ENCODE data around the gene STAB2. TPM values are rescaled to one million over a fixed set of nuclear protein-coding genes. Genes with fewer than 3 reads are reported as not detected.

The STAB2 gene
- total RNA-seq = 7.8 TPM

DNA sequence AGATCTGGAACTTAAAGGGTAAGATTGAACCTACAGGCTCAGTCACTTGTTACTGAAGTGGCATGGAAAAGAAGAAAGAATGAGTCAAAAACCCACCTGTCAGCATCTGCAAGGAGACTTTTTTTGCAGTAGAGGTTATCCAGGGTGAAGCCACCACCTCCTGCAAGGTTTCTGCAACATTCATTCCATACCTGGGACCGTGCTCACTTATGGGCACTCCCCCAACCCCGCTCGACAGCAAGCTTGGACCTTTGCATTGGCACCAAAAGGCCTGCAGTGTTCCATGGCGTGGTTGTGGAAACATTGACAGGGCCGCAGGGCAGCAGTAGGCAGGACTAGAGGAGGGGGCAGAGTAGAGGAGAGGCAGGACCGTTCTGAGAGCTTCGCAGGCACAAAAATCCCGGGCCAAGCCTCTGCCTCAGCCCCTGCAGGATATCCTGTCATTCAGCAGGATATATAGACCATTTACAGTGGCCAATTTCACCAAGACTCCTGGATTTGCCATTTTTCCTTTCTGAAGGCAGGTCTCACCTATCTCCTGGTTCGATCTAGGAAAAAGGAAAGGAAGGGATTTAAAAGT, at the start of gene STAB2:
Gene STAB2 (plus strand): TSS at position 483 of the 580 bp plus-strand sequence. CDS start 204 bp downstream, outside the sequence.
- Histone ChIP-seq H3K36me3 (ENCODE audit: control insufficient read depth in 3 of 3, insufficient read depth in 3 of 3, low read length in 3 of 3) (no peaks in the 10 kb centered on the region), H3K4me3 (ENCODE audit: low read length in 3 of 3) (no peak within 1 kb of the TSS), H3K27ac (ENCODE audit: low read depth, low read length) (no peak within 1 kb of the TSS)

DNA sequence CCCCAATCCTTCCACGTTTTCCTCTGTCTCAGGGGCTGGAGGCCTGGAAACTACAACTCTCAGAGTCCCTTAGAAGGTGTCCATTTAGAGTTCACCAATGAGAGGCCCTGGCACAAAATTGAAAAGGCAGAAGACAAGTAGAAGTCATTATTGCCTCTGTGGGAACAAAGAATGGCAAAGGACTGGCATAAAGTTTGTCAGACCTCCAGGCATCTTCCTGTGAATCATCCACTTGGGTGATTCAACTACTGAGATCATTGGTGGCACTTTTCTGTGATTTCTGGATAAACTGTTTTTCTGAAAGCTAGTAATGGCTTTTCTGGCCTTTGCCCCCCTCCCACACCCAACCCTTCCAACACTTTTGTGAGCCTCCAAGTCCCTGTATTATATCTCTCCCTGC, 48.7 kb upstream of the STAB2 start:
- no peaks in the 10 kb centered on the region for H3K9me3 ChIP-seq (ENCODE audit: control insufficient read depth in 3 of 3, low read length in 3 of 3)
- no peak overlapping the region for H3K9ac ChIP-seq (ENCODE audit: low read depth in 1 of 3, low read length in 3 of 3)
- H3K4me1 ChIP-seq (ENCODE audit: control insufficient read depth in 3 of 3, insufficient read depth in 3 of 3, low read length in 3 of 3) = no peaks in the 10 kb centered on the region
- no peak overlapping the region for H3K4me3 ChIP-seq (ENCODE audit: low read length in 3 of 3)
- no peaks in the 10 kb centered on the region for H3K36me3 ChIP-seq (ENCODE audit: control insufficient read depth in 3 of 3, insufficient read depth in 3 of 3, low read length in 3 of 3)
- no peak overlapping the region for H3K27ac ChIP-seq (ENCODE audit: low read depth, low read length)
- H3K27me3 ChIP-seq (ENCODE audit: control insufficient read depth in 3 of 3, insufficient read depth in 3 of 3, low read length in 3 of 3) = peaks cover 0 to 3% (median 0%) of the 10 kb centered on the region in 3 donors

More for the DNA sequence above, at the start of gene STAB2:
- Histone ChIP-seq H3K27me3 (ENCODE audit: control insufficient read depth in 3 of 3, insufficient read depth in 3 of 3, low read length in 3 of 3) (no peaks in the 10 kb centered on the region), H3K4me1 (ENCODE audit: control insufficient read depth in 3 of 3, insufficient read depth in 3 of 3, low read length in 3 of 3) (no peaks in the 10 kb centered on the region), H3K9me3 (ENCODE audit: control insufficient read depth in 3 of 3, low read length in 3 of 3) (no peaks in the 10 kb centered on the region), H3K9ac (ENCODE audit: low read depth in 1 of 3, low read length in 3 of 3) (no peak within 1 kb of the TSS)

GRCh38 chr12:103540319-103540718, 46.8 kb upstream of the STAB2 start:
- Histone ChIP-seq H3K9ac (ENCODE audit: low read depth in 1 of 3, low read length in 3 of 3) (no peak overlapping the region), H3K4me3 (ENCODE audit: low read length in 3 of 3) (no peak overlapping the region), H3K27ac (ENCODE audit: low read depth, low read length) (no peak overlapping the region), H3K27me3 (ENCODE audit: control insufficient read depth in 3 of 3, insufficient read depth in 3 of 3, low read length in 3 of 3) (no peaks in the 10 kb centered on the region), H3K36me3 (ENCODE audit: control insufficient read depth in 3 of 3, insufficient read depth in 3 of 3, low read length in 3 of 3) (no peaks in the 10 kb centered on the region), H3K4me1 (ENCODE audit: control insufficient read depth in 3 of 3, insufficient read depth in 3 of 3, low read length in 3 of 3) (no peaks in the 10 kb centered on the region), H3K9me3 (ENCODE audit: control insufficient read depth in 3 of 3, low read length in 3 of 3) (no peaks in the 10 kb centered on the region)

- Histone ChIP-seq H3K4me1 (ENCODE audit: control insufficient read depth in 3 of 3, insufficient read depth in 3 of 3, low read length in 3 of 3) (no peaks in the 10 kb centered on the region), H3K27me3 (ENCODE audit: control insufficient read depth in 3 of 3, insufficient read depth in 3 of 3, low read length in 3 of 3) (no peaks in the 10 kb centered on the region), H3K36me3 (ENCODE audit: control insufficient read depth in 3 of 3, insufficient read depth in 3 of 3, low read length in 3 of 3) (no peaks in the 10 kb centered on the region), H3K27ac (ENCODE audit: low read depth, low read length) (no peak overlapping the region), H3K9me3 (ENCODE audit: control insufficient read depth in 3 of 3, low read length in 3 of 3) (no peaks in the 10 kb centered on the region), H3K9ac (ENCODE audit: low read depth in 1 of 3, low read length in 3 of 3) (no peak overlapping the region), H3K4me3 (ENCODE audit: low read length in 3 of 3) (no peak overlapping the region)
These were observed 45.0 kb upstream of the STAB2 start for GRCh38 chr12:103542078-103542477.

GRCh38 chr12:103546959-103547358, 40.1 kb upstream of the STAB2 start:
- H3K9ac ChIP-seq (ENCODE audit: low read depth in 1 of 3, low read length in 3 of 3) = no peak overlapping the region

GRCh38 chr12:103547376-103547775, 39.7 kb upstream of the STAB2 start:
- Histone ChIP-seq H3K27ac (ENCODE audit: low read depth, low read length) (no peak overlapping the region), H3K4me1 (ENCODE audit: control insufficient read depth in 3 of 3, insufficient read depth in 3 of 3, low read length in 3 of 3) (no peaks in the 10 kb centered on the region), H3K4me3 (ENCODE audit: low read length in 3 of 3) (no peak overlapping the region), H3K9ac (ENCODE audit: low read depth in 1 of 3, low read length in 3 of 3) (no peak overlapping the region), H3K27me3 (ENCODE audit: control insufficient read depth in 3 of 3, insufficient read depth in 3 of 3, low read length in 3 of 3) (peaks cover 0 to 2% (median 0%) of the 10 kb centered on the region in 3 donors), H3K9me3 (ENCODE audit: control insufficient read depth in 3 of 3, low read length in 3 of 3) (no peaks in the 10 kb centered on the region), H3K36me3 (ENCODE audit: control insufficient read depth in 3 of 3, insufficient read depth in 3 of 3, low read length in 3 of 3) (no peaks in the 10 kb centered on the region)

More at GRCh38 chr12:103546959-103547358, 40.1 kb upstream of the STAB2 start:
- no peaks in the 10 kb centered on the region for H3K4me1 ChIP-seq (ENCODE audit: control insufficient read depth in 3 of 3, insufficient read depth in 3 of 3, low read length in 3 of 3)
- H3K36me3 ChIP-seq (ENCODE audit: control insufficient read depth in 3 of 3, insufficient read depth in 3 of 3, low read length in 3 of 3) = no peaks in the 10 kb centered on the region
- H3K4me3 ChIP-seq (ENCODE audit: low read length in 3 of 3) = no peak overlapping the region
- H3K9me3 ChIP-seq (ENCODE audit: control insufficient read depth in 3 of 3, low read length in 3 of 3) = no peaks in the 10 kb centered on the region
- peaks cover 0 to 2% (median 0%) of the 10 kb centered on the region in 3 donors for H3K27me3 ChIP-seq (ENCODE audit: control insufficient read depth in 3 of 3, insufficient read depth in 3 of 3, low read length in 3 of 3)
- no peak overlapping the region for H3K27ac ChIP-seq (ENCODE audit: low read depth, low read length)

- H3K27me3 ChIP-seq (ENCODE audit: control insufficient read depth in 3 of 3, insufficient read depth in 3 of 3, low read length in 3 of 3) = peaks cover 0 to 2% (median 0%) of the 10 kb centered on the region in 3 donors
- H3K4me1 ChIP-seq (ENCODE audit: control insufficient read depth in 3 of 3, insufficient read depth in 3 of 3, low read length in 3 of 3) = no peaks in the 10 kb centered on the region
- no peak overlapping the region for H3K9ac ChIP-seq (ENCODE audit: low read depth in 1 of 3, low read length in 3 of 3)
- H3K4me3 ChIP-seq (ENCODE audit: low read length in 3 of 3) = no peak overlapping the region
- no peak overlapping the region for H3K27ac ChIP-seq (ENCODE audit: low read depth, low read length)
- H3K9me3 ChIP-seq (ENCODE audit: control insufficient read depth in 3 of 3, low read length in 3 of 3) = no peaks in the 10 kb centered on the region
- H3K36me3 ChIP-seq (ENCODE audit: control insufficient read depth in 3 of 3, insufficient read depth in 3 of 3, low read length in 3 of 3) = no peaks in the 10 kb centered on the region
These were observed 39.1 kb upstream of the STAB2 start for GRCh38 chr12:103547929-103548328.

DNA sequence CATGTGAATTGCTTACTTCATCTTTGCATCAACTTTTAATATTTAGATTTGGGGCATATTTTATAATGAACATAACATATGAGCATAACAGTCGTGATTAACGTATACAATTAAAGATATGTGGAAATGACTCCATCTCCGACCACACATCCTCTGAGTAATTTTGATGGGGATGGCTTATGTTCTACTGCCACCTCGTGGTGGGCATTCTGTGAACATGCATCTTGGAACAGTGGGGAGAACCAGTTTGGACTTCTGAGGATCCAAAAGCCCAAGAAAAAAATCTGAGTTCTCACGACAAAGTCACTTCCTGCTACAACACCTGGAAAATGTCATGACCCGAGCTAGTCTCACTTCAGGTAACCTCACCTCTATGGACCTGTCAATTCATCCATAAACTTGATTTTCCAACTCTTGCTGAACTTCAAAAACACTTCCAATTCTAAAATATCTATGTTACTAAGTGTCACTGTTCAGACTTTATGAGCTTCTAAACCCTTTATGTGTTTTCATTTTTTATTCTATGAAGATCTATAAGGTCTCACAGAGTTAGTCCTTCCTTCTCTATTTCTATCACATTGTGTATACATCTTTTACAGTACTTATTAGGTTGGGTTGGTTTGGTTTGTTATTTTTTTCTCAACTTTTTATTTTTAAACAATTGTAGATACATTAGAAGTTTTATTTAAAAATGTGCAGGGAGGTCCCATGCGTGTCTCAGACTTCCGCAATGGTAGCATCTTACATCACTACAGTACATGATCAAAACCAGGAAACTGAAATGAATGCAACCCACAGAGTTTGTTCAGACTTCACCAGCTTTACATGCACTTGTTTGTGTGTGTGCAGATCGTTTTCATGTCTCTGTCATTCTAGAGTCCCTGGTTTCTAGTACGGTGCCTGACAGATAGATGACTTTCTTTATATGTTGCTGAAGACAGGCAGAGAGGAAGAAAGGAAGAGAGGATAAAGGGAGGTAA, 38.2 kb upstream of the STAB2 start:
- Histone ChIP-seq H3K27me3 (ENCODE audit: control insufficient read depth in 3 of 3, insufficient read depth in 3 of 3, low read length in 3 of 3) (peaks cover 0 to 2% (median 0%) of the 10 kb centered on the region in 3 donors), H3K9ac (ENCODE audit: low read depth in 1 of 3, low read length in 3 of 3) (no peak overlapping the region), H3K4me3 (ENCODE audit: low read length in 3 of 3) (no peak overlapping the region), H3K27ac (ENCODE audit: low read depth, low read length) (no peak overlapping the region), H3K36me3 (ENCODE audit: control insufficient read depth in 3 of 3, insufficient read depth in 3 of 3, low read length in 3 of 3) (no peaks in the 10 kb centered on the region), H3K4me1 (ENCODE audit: control insufficient read depth in 3 of 3, insufficient read depth in 3 of 3, low read length in 3 of 3) (no peaks in the 10 kb centered on the region), H3K9me3 (ENCODE audit: control insufficient read depth in 3 of 3, low read length in 3 of 3) (no peaks in the 10 kb centered on the region)

- Histone ChIP-seq H3K27me3 (ENCODE audit: control insufficient read depth in 3 of 3, insufficient read depth in 3 of 3, low read length in 3 of 3) (no peaks in the 10 kb centered on the region), H3K4me1 (ENCODE audit: control insufficient read depth in 3 of 3, insufficient read depth in 3 of 3, low read length in 3 of 3) (no peaks in the 10 kb centered on the region), H3K4me3 (ENCODE audit: low read length in 3 of 3) (no peak overlapping the region), H3K9me3 (ENCODE audit: control insufficient read depth in 3 of 3, low read length in 3 of 3) (no peaks in the 10 kb centered on the region), H3K27ac (ENCODE audit: low read depth, low read length) (no peak overlapping the region), H3K9ac (ENCODE audit: low read depth in 1 of 3, low read length in 3 of 3) (no peak overlapping the region), H3K36me3 (ENCODE audit: control insufficient read depth in 3 of 3, insufficient read depth in 3 of 3, low read length in 3 of 3) (no peaks in the 10 kb centered on the region)
These were observed 30.0 kb upstream of the STAB2 start for GRCh38 chr12:103556890-103557627.

All from skeletal muscle tissue (tissue), 4 donors.